Testis (tissue), 3 donors: ENCODE data around the gene LYRM4. TPM values are rescaled to one million over a fixed set of nuclear protein-coding genes. Genes with fewer than 3 reads are reported as not detected.

ENCODE experiments used
- DNase-seq: peaks from one replicate; pipeline ENCODE4 v3.0.0-alpha.2; 2019
- H3K27ac ChIP-seq, 2 donors: fragments of 200-600 bp; sonication (generic); one replicate each; pipeline ENCODE4 v1.5.1; 2019
- H3K27me3 ChIP-seq: fragments of 200-600 bp; sonication (generic); one replicate; pipeline ENCODE4 v1.5.1; 2019
- H3K36me3 ChIP-seq: fragments of 200-600 bp; sonication (generic); one replicate; pipeline ENCODE4 v1.5.1; 2017; ENCODE audit warnings: low read depth; ENCODE audit errors: missing control alignments
- H3K4me1 ChIP-seq: fragments of 200-600 bp; sonication (generic); one replicate; pipeline ENCODE4 v1.5.1; 2019
- H3K4me3 ChIP-seq, 2 donors: fragments of 200-600 bp; sonication (generic); one replicate each; pipeline ENCODE4 v1.5.1; 2017 to 2019
- H3K9me3 ChIP-seq: fragments of 200-600 bp; sonication (generic); one replicate; pipeline ENCODE4 v1.5.1; 2017
- POLR2A ChIP-seq: fragments of 450-650 bp; IDR thresholded peaks from one replicate; pipeline ENCODE4 v1.6.1; 2017; ENCODE audit warnings: antibody characterized with exemption, mild to moderate bottlenecking, moderate library complexity
- WGBS, 2 donors: methylation state at CpG; one replicate each; pipeline ENCODE4 v1.1.5; 2018; 5-methylcytosine and 5-hydroxymethylcytosine counted together
- intact Hi-C: fragments of 100-400 bp; cut with DNase I; formaldehyde crosslinking; loops from one replicate; pipeline ENCODE4 v1.15.1; 2023; ENCODE audit warnings: low total_unique reads
- polyA plus RNA-seq: library from polyadenylated mRNA; stranded (reverse); fragments of 350-450 nt; fragmentation: Illumina TruSeq; extraction: RNeasy Lipid Tissue Mini Kit (QIAGEN cat#74804); gene quantifications from one replicate; pipeline ENCODE4 v1.2.3, GENCODE V29; 2014; ENCODE audit warnings: low read depth, low replicate concordance; ENCODE audit not compliant: insufficient read depth
- total RNA-seq, 2 donors: library from RNA; depleted of rRNA; stranded (reverse); fragments of >200 nt; gene quantifications; one replicate each; pipeline ENCODE4 v1.2.3, GENCODE V29; 2016
- TF ChIP-seq, protein P1 (sequence below), 3 experiments: fragments of 450-650 bp in 2 of 3; fragments of 200-600 bp in 1 of 3; sonication (generic) in 1 of 3; IDR thresholded peaks; one replicate each; pipeline ENCODE4 v1.5.1; 2016 to 2019; ENCODE audit warnings: antibody characterized with exemption in 3 of 3, mild to moderate bottlenecking in 2 of 3, moderate library complexity in 1 of 3

The LYRM4 gene
- total and polyA plus RNA-seq, 3 donors from 2014 or later = 18.5 to 41.8 (median 23.0) TPM

DNA sequence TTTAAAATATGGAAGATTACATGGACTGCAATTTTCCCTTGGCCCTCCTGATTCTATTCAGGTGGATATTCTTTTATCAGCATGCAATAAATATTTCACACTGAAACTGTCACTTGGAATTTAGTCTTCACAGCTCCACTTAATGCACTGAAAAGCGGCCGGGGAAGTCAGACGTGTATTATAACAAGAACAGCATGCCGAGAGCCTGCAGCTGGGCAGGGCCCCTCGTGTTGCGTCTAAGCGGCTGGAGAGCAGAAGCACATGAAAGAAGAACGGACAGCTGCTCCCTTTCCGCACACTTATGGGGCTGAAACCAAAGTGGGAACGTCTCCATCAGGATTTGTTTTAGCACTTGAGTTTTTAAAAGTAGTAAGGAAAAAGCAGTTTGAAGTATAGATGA lies 57.2 kb downstream of the LYRM4 start:
- Histone ChIP-seq H3K36me3 (no peaks in the 10 kb centered on the region), H3K9me3 (no peaks in the 10 kb centered on the region), H3K4me3 (no peak overlapping the region), H3K27ac (no peak overlapping the region), H3K27me3 (no peaks in the 10 kb centered on the region), H3K4me1 (peaks cover 11% of the 10 kb centered on the region)
- no peak for TF ChIP-seq POLR2A
- TF ChIP-seq, protein P1, sequence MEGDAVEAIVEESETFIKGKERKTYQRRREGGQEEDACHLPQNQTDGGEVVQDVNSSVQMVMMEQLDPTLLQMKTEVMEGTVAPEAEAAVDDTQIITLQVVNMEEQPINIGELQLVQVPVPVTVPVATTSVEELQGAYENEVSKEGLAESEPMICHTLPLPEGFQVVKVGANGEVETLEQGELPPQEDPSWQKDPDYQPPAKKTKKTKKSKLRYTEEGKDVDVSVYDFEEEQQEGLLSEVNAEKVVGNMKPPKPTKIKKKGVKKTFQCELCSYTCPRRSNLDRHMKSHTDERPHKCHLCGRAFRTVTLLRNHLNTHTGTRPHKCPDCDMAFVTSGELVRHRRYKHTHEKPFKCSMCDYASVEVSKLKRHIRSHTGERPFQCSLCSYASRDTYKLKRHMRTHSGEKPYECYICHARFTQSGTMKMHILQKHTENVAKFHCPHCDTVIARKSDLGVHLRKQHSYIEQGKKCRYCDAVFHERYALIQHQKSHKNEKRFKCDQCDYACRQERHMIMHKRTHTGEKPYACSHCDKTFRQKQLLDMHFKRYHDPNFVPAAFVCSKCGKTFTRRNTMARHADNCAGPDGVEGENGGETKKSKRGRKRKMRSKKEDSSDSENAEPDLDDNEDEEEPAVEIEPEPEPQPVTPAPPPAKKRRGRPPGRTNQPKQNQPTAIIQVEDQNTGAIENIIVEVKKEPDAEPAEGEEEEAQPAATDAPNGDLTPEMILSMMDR (IDR thresholded peaks at IDR 0.05) = no peak
- WGBS, 2 donors = 87 to 92% methylated on average over 10 of the region's 10 CpGs
- intact Hi-C loops = no loop called here
- no peak for DNase-seq

DNA sequence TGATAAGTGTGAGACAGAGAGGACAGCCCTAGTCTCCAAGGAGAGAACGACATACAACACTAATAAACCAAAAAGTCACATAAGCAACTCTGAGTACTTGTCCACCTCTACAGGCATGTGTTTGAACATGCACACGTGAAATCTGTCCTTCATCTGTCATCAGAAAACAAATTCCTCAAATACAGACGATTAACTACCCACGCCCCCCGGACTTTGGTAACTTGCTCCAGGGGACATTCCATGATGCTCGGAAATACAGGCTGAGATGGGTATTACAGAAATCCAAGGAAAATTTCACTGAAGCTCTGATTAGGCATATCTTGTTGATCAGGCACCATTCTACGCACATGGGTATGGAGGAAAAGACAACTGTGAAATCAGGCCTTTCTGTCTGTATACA lies 57.8 kb downstream of the LYRM4 start:
- H3K36me3 ChIP-seq = no peaks in the 10 kb centered on the region
- TF ChIP-seq POLR2A = no peak
- WGBS, 2 donors = 92 to 94% methylated on average over 7 of the region's 7 CpGs
- H3K27ac ChIP-seq = no peak overlapping the region
- no peaks in the 10 kb centered on the region for H3K27me3 ChIP-seq
- no peaks in the 10 kb centered on the region for H3K9me3 ChIP-seq
- H3K4me1 ChIP-seq = peaks cover 11% of the 10 kb centered on the region
- no peak overlapping the region for H3K4me3 ChIP-seq
- DNase-seq = no peak
- intact Hi-C loops = no loop called here

- Histone ChIP-seq H3K27me3 (no peaks in the 10 kb centered on the region), H3K4me3 (no peak overlapping the region), H3K36me3 (no peaks in the 10 kb centered on the region), H3K9me3 (no peaks in the 10 kb centered on the region), H3K27ac (no peak overlapping the region), H3K4me1 (peaks cover 11% of the 10 kb centered on the region)
- DNase-seq = no peak
- intact Hi-C loops = no loop called here
- no peak for TF ChIP-seq POLR2A
- TF ChIP-seq, protein P1 (IDR thresholded peaks at IDR 0.05) = no peak
Observed at GRCh38 chr6:5202206-5202605, 58.5 kb downstream of the LYRM4 start.

- H3K27me3 ChIP-seq = no peaks in the 10 kb centered on the region
- no peak overlapping the region for H3K4me3 ChIP-seq
- H3K9me3 ChIP-seq = no peaks in the 10 kb centered on the region
- DNase-seq = no peak
- no peak overlapping the region for H3K27ac ChIP-seq
- TF ChIP-seq, protein P1 (IDR thresholded peaks at IDR 0.05) = no peak
- no peak for TF ChIP-seq POLR2A
- 90 to 93% methylated on average over 5 of the region's 5 CpGs for WGBS, 2 donors
- intact Hi-C loops = no loop called here
- no peaks in the 10 kb centered on the region for H3K36me3 ChIP-seq
- peaks cover 11% of the 10 kb centered on the region for H3K4me1 ChIP-seq
Observed at GRCh38 chr6:5201271-5201670, 59.5 kb downstream of the LYRM4 start.

GRCh38 chr6:5199702-5200101 lies 61.0 kb downstream of the LYRM4 start:
- no peak overlapping the region for H3K27ac ChIP-seq
- H3K36me3 ChIP-seq = no peaks in the 10 kb centered on the region
- no peaks in the 10 kb centered on the region for H3K9me3 ChIP-seq
- TF ChIP-seq, protein P1 (IDR thresholded peaks at IDR 0.05) = no peak
- TF ChIP-seq POLR2A = no peak
- DNase-seq = no peak
- H3K27me3 ChIP-seq = no peaks in the 10 kb centered on the region
- intact Hi-C loops = no loop called here
- H3K4me1 ChIP-seq = peaks cover under 1% of the 10 kb centered on the region
- H3K4me3 ChIP-seq = no peak overlapping the region
